Chondrocyte (in vitro differentiated cells): ENCODE data around the gene TMEM201. TPM values are rescaled to one million over a fixed set of nuclear protein-coding genes. Genes with fewer than 3 reads are reported as not detected.
A peak's percentile ranks its signal among the peaks of the same experiment; 100 is the strongest.

Experiments
- DNase-seq: peaks from one replicate; pipeline ENCODE4 v3.0.0; 2021; ENCODE audit warnings: mixed read lengths, low spot score
- H3K27ac Mint-ChIP-seq: one replicate; pipeline ENCODE4 v1.8.0; 2021; ENCODE audit warnings: mild to moderate bottlenecking, moderate library complexity, mixed read lengths; ENCODE audit not compliant: unreplicated experiment
- H3K27me3 Mint-ChIP-seq: 2 replicates; pipeline ENCODE4 v1.8.0; 2021; ENCODE audit warnings: low read depth, mixed read lengths
- H3K36me3 Mint-ChIP-seq: 2 replicates; pipeline ENCODE4 v1.8.0; 2021; ENCODE audit warnings: low read depth, mixed read lengths
- H3K4me1 Mint-ChIP-seq: 2 replicates; pipeline ENCODE4 v1.8.0; 2021; ENCODE audit warnings: low read depth, mild to moderate bottlenecking, mixed read lengths
- H3K4me3 Mint-ChIP-seq: one replicate; pipeline ENCODE4 v1.8.0; 2021; ENCODE audit warnings: mild to moderate bottlenecking, moderate library complexity, mixed read lengths; ENCODE audit not compliant: unreplicated experiment
- H3K9me3 Mint-ChIP-seq: 2 replicates; pipeline ENCODE4 v1.8.0; 2021; ENCODE audit warnings: low read depth, mixed read lengths
- long read RNA-seq: library from polyadenylated mRNA; stranded (forward); transcript quantifications from one replicate; pipeline ENCODE4 v2.0.0, GENCODE V29; 2021
- total RNA-seq: library from RNA; stranded (reverse); gene quantifications from 3 replicates; pipeline ENCODE4 v1.2.1, GENCODE V29; 2021
- TF ChIP-seq, protein P1 (sequence below): fragments of 200-600 bp; sonication (generic); IDR thresholded peaks from 2 replicates; pipeline ENCODE4 v1.5.0; 2021; ENCODE audit warnings: antibody characterized with exemption, mild to moderate bottlenecking, moderate library complexity

TMEM201 gene, protein sequence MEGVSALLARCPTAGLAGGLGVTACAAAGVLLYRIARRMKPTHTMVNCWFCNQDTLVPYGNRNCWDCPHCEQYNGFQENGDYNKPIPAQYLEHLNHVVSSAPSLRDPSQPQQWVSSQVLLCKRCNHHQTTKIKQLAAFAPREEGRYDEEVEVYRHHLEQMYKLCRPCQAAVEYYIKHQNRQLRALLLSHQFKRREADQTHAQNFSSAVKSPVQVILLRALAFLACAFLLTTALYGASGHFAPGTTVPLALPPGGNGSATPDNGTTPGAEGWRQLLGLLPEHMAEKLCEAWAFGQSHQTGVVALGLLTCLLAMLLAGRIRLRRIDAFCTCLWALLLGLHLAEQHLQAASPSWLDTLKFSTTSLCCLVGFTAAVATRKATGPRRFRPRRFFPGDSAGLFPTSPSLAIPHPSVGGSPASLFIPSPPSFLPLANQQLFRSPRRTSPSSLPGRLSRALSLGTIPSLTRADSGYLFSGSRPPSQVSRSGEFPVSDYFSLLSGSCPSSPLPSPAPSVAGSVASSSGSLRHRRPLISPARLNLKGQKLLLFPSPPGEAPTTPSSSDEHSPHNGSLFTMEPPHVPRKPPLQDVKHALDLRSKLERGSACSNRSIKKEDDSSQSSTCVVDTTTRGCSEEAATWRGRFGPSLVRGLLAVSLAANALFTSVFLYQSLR
- 10.4 to 13.4 TPM (median 10.6 TPM) in 3 replicates for total RNA-seq
- long read RNA-seq, transcript TMEM201-201 (6 exons, 3,851 nt), result major isoform, 7 of 20 reads
- long read RNA-seq, partial matches to known transcripts, result 10 of 20 reads
- long read RNA-seq, other reads (novel, unspliced or antisense), result 2 of 20 reads

DNA sequence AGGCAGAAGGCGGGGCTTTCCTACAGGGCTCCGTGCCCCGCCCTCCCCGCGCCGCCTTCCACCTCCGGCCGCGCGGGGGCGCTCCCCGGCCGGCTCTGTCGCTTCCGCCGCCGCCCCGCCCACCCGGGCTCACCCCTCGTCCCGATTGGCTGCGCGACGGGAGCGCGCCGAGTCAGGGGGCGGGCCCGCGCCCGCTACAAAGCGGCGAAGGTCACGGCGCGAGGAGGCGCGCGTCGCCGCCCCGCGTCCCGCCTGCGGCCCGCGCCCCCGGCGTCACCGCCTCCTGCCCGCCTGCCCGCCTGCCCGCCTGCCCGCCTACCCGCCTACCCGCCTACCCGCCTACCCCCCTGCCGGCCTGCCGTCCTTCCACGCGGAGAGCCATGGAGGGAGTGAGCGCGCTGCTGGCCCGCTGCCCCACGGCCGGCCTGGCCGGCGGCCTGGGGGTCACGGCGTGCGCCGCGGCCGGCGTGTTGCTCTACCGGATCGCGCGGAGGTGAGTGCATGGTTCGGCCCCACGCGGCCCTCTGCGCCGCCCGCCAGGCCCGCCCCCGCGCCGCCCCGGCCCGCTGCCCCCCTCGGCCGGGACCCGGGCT lies at the start of gene TMEM201:
Gene TMEM201, plus strand, starts transcription at position 361 of the 593 bp plus-strand sequence. Its CDS starts 20 bp downstream, at position 381.
- DNase-seq, result peak; percentile 94
- Mint-ChIP-seq H3K27ac (peak within 1 kb of the TSS; percentile 79), H3K4me3 (peak within 1 kb of the TSS; percentile 71), H3K9me3 (no peaks in the 10 kb centered on the region), H3K27me3 (no peaks in the 10 kb centered on the region), H3K36me3 (no peaks in the 10 kb centered on the region), H3K4me1 (peaks cover 25% of the 10 kb centered on the region)
- TF ChIP-seq, protein P1, sequence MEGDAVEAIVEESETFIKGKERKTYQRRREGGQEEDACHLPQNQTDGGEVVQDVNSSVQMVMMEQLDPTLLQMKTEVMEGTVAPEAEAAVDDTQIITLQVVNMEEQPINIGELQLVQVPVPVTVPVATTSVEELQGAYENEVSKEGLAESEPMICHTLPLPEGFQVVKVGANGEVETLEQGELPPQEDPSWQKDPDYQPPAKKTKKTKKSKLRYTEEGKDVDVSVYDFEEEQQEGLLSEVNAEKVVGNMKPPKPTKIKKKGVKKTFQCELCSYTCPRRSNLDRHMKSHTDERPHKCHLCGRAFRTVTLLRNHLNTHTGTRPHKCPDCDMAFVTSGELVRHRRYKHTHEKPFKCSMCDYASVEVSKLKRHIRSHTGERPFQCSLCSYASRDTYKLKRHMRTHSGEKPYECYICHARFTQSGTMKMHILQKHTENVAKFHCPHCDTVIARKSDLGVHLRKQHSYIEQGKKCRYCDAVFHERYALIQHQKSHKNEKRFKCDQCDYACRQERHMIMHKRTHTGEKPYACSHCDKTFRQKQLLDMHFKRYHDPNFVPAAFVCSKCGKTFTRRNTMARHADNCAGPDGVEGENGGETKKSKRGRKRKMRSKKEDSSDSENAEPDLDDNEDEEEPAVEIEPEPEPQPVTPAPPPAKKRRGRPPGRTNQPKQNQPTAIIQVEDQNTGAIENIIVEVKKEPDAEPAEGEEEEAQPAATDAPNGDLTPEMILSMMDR, result peak; percentile 87

DNA sequence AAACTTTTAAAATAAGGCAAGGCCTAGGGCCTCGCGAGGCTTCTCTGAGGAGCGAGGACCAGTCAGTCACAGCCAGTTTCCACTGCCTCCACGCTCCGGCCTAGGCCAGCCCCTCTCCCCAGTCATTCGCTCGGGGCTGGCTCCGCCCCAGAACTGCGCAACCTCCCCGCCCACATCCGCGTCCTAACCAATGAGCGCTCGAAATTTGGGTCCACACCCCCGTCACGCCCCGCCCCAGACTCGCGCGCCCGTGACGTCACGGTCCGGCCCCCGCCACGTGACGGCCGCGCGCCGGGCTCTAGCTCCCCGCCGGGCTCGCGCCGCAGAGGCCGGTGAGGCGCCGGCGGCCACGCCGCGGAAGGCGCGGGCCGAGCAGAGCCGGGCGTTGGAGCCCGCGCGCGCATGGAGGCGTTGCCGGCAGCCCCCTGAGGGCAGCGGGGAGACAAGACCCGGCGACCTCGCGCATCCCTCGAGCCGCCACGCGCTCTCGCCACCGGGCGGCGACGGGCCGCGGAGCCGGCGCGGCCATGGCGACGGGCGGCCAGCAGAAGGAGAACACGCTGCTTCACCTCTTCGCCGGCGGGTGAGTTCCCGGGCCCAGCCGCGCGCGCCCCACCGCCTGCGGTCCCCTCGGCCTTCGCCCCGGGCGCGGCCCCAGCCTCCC lies 49.4 kb upstream of the TMEM201 start, which contains the start of gene SLC25A33:
Gene SLC25A33, plus strand, starts transcription at position 301 of the 664 bp plus-strand sequence. Its CDS starts 227 bp downstream, at position 528.
- no peaks in the 10 kb centered on the region for H3K36me3 Mint-ChIP-seq
- DNase-seq, result peak; percentile 98
- peak within 1 kb of the TSS; percentile 93 for H3K4me3 Mint-ChIP-seq
- peak within 1 kb of the TSS; percentile 94 for H3K27ac Mint-ChIP-seq
- TF ChIP-seq, protein P1, result peak; percentile 37
- no peaks in the 10 kb centered on the region for H3K27me3 Mint-ChIP-seq
- peaks cover 24% of the 10 kb centered on the region for H3K4me1 Mint-ChIP-seq
- H3K9me3 Mint-ChIP-seq, result no peaks in the 10 kb centered on the region

DNA sequence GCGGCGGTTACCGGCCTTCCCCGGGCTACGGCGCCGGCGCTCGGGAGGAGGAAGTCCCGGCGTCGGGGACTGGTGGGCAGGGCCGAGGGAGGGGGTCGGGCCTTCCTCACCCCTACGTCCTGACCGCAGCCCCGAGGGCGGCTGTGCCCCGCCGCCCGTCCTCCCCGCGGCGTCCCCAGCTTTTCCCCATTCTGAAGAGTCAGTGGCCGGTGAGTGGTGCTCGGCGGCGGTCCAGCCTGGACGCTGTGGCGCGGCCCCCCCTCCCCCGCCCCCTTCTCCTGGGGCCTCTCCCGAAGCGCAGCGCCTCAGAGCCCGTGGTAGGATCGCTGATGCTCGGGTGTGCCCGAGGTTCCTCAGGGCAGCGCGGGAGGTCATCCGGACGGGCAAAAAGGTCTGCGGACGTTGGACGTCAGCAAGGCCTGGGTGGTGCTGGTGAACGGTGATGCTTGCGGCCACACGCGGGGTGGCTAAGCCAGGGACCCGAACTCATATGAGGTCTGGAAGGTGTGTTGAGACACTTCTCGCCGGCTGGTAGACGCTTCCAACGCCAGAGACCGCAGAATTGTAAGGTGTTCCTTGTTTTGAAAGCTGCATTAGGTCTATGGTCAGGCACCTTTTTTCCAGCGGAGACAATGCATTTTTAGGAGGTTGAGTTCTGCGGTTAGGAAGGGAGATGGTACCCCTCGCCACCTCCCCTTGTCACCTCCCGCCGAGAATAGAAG lies 48.7 kb upstream of the TMEM201 start:
- TF ChIP-seq, protein P1, result no peak
- peak overlapping the region; percentile 94 for H3K27ac Mint-ChIP-seq

DNA sequence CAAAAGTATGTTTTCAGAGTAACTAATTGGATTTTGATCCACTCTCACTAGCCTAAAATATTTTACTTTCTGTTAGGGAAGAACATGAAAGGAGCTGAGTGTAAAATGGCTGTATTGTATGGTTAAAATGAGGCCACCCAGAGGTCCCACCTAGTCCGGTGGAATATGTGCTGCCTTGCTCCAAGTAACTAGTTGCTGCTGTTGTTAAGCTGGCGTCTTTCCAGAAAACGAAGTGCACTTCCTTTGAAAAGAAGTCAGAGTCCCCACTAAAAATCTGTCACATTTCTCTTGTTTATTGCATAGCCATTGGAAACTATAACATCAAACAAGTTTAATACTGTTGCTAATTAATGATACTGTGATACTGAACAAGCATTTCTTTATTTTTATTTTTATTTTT lies 46.3 kb upstream of the TMEM201 start:
- Mint-ChIP-seq H3K36me3 (no peaks in the 10 kb centered on the region), H3K27ac (no peak overlapping the region), H3K9me3 (no peaks in the 10 kb centered on the region), H3K27me3 (no peaks in the 10 kb centered on the region), H3K4me1 (peaks cover 24% of the 10 kb centered on the region), H3K4me3 (no peak overlapping the region)
- TF ChIP-seq, protein P1, result no peak
- DNase-seq, result peak; percentile 9

More for the DNA sequence above, 48.7 kb upstream of the TMEM201 start:
- no peak for DNase-seq
- Mint-ChIP-seq H3K27me3 (no peaks in the 10 kb centered on the region), H3K36me3 (no peaks in the 10 kb centered on the region), H3K4me3 (peak overlapping the region; percentile 93), H3K4me1 (peaks cover 24% of the 10 kb centered on the region), H3K9me3 (no peaks in the 10 kb centered on the region)
